ENCODE measurements around the gene KDM5A.

GRCh38 chr12:234019-234418 is 155.1 kb downstream of the KDM5A start:
- no peak for TF ChIP-seq CTCF (IDR thresholded peaks at IDR 0.05; ENCODE audit: low read depth, low read length)
- TF ChIP-seq MAX (IDR thresholded peaks at IDR 0.05; ENCODE audit: low read depth, low read length) = no peak
- no peak for TF ChIP-seq POLR2A (IDR thresholded peaks at IDR 0.05; ENCODE audit: extremely low read depth, insufficient read length)
